Measurements from ENCODE around the gene APC. TPM values are rescaled to one million over a fixed set of nuclear protein-coding genes. Genes with fewer than 3 reads are reported as not detected.

Gene APC
- total RNA-seq, 6 experiments from 2014 or later: 51.9 to 69.2 (median 53.9) TPM

GRCh38 chr5:112862085-112862484 lies 124.4 kb downstream of the APC start:
- DNase-seq: no peak
- Mint-ChIP-seq H3K27ac (peak overlapping the region; percentile 97), H3K27me3 (ENCODE audit: insufficient read depth) (no peaks in the 10 kb centered on the region), H3K9me3 (peaks cover 5% of the 10 kb centered on the region), H3K4me3 (peak overlapping the region; percentile 98), H3K4me1 (ENCODE audit: low read depth) (peaks cover 26% of the 10 kb centered on the region), H3K36me3 (ENCODE audit: low read depth) (peaks cover 34% of the 10 kb centered on the region)
- TF ChIP-seq, protein P1, sequence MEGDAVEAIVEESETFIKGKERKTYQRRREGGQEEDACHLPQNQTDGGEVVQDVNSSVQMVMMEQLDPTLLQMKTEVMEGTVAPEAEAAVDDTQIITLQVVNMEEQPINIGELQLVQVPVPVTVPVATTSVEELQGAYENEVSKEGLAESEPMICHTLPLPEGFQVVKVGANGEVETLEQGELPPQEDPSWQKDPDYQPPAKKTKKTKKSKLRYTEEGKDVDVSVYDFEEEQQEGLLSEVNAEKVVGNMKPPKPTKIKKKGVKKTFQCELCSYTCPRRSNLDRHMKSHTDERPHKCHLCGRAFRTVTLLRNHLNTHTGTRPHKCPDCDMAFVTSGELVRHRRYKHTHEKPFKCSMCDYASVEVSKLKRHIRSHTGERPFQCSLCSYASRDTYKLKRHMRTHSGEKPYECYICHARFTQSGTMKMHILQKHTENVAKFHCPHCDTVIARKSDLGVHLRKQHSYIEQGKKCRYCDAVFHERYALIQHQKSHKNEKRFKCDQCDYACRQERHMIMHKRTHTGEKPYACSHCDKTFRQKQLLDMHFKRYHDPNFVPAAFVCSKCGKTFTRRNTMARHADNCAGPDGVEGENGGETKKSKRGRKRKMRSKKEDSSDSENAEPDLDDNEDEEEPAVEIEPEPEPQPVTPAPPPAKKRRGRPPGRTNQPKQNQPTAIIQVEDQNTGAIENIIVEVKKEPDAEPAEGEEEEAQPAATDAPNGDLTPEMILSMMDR (IDR thresholded peaks at IDR 0.05): no peak

GRCh38 chr5:112863549-112863948 lies 125.9 kb downstream of the APC start:
- Mint-ChIP-seq H3K36me3 (ENCODE audit: low read depth) (peaks cover 36% of the 10 kb centered on the region), H3K9me3 (peaks cover 5% of the 10 kb centered on the region), H3K27ac (no peak overlapping the region), H3K4me1 (ENCODE audit: low read depth) (peaks cover 26% of the 10 kb centered on the region), H3K4me3 (peak overlapping the region; percentile 98; the same call in 1 of the 2 replicates), H3K27me3 (ENCODE audit: insufficient read depth) (no peaks in the 10 kb centered on the region)
- no peak for DNase-seq
- TF ChIP-seq, protein P1 (IDR thresholded peaks at IDR 0.05): no peak

DNA sequence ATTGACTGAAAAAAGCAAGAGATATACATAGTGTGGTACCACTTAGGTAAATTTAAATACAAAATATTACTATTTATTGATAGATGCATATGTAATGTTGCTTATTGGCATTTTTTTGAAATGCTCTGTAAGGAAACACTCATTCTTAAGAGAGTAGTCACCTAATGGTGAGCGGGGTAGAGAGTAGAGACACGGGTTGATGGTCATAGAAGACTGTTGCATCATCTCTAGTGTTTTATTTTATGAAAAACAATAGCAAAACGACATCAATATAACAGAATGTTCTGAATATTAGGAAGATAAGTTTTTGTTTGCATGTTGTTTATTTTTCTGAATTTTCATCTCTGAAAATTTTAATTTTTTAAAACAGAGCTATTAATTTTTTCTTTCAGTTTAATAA lies 127.4 kb downstream of the APC start:
- DNase-seq: no peak
- H3K27me3 Mint-ChIP-seq (ENCODE audit: insufficient read depth): no peaks in the 10 kb centered on the region
- peaks cover 50% of the 10 kb centered on the region for H3K36me3 Mint-ChIP-seq (ENCODE audit: low read depth)
- peaks cover 26% of the 10 kb centered on the region for H3K4me1 Mint-ChIP-seq (ENCODE audit: low read depth)
- H3K4me3 Mint-ChIP-seq: no peak overlapping the region
- peaks cover 5% of the 10 kb centered on the region for H3K9me3 Mint-ChIP-seq
- H3K27ac Mint-ChIP-seq: no peak overlapping the region
- TF ChIP-seq, protein P1 (IDR thresholded peaks at IDR 0.05): no peak

- Mint-ChIP-seq H3K36me3 (ENCODE audit: low read depth) (peaks cover 44% of the 10 kb centered on the region), H3K4me1 (ENCODE audit: low read depth) (peaks cover 19% of the 10 kb centered on the region), H3K4me3 (no peak overlapping the region), H3K9me3 (no peaks in the 10 kb centered on the region), H3K27ac (no peak overlapping the region; the same call in 1 of the 2 replicates), H3K27me3 (ENCODE audit: insufficient read depth) (no peaks in the 10 kb centered on the region; the same call in 1 of the 2 replicates)
- TF ChIP-seq, protein P1 (IDR thresholded peaks at IDR 0.05): no peak
- no peak for DNase-seq
These were observed 129.1 kb downstream of the APC start for GRCh38 chr5:112866739-112867138.

DNA sequence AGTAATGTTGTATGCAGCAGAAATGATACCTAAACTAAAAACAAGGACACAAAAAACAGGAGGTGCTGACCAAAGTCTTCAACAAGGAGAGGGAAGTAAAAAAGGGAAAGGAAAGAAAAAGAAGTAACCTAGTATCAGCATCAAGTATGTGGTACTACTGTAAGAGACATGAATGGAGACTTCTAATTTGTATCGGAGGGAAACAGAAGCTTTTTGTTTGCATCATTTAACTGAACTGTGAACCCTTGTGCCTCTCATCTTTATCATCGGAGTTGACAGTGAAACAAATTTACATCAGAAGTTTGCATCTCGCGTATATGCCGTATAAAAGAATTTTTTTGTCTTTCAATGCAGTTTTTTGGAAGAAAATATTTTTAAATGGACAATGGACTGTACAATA lies 129.7 kb downstream of the APC start:
- peaks cover 40% of the 10 kb centered on the region for H3K36me3 Mint-ChIP-seq (ENCODE audit: low read depth)
- DNase-seq: no peak
- no peak overlapping the region for H3K27ac Mint-ChIP-seq
- no peaks in the 10 kb centered on the region; the same call in 1 of the 2 replicates for H3K27me3 Mint-ChIP-seq (ENCODE audit: insufficient read depth)
- H3K9me3 Mint-ChIP-seq: no peaks in the 10 kb centered on the region
- peaks cover 16% of the 10 kb centered on the region for H3K4me1 Mint-ChIP-seq (ENCODE audit: low read depth)
- H3K4me3 Mint-ChIP-seq: no peak overlapping the region
- TF ChIP-seq, protein P1 (IDR thresholded peaks at IDR 0.05): no peak

DNA sequence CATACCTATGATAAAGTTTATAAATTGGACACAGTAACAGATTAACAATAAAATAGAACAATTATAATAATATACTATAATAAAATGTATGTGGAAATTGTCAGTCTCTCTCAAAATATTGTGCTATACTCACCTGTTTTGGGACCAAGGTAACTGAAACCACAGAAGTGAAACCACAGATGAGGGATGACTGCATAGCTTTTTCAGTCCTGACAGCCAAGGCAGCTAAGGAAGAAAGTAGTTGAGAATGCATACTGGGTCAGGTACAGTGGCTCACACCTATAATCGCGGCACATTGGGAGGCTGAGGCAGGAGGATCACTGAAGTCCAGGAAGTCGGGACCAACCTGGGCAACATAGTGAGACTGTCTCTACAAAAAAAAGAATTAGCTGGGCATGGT lies 132.3 kb downstream of the APC start:
- no peak overlapping the region for H3K27ac Mint-ChIP-seq
- DNase-seq: no peak
- no peak overlapping the region for H3K4me3 Mint-ChIP-seq
- no peaks in the 10 kb centered on the region; the same call in 1 of the 2 replicates for H3K27me3 Mint-ChIP-seq (ENCODE audit: insufficient read depth)
- no peaks in the 10 kb centered on the region for H3K9me3 Mint-ChIP-seq
- peaks cover 33% of the 10 kb centered on the region for H3K36me3 Mint-ChIP-seq (ENCODE audit: low read depth)
- H3K4me1 Mint-ChIP-seq (ENCODE audit: low read depth): no peaks in the 10 kb centered on the region
- TF ChIP-seq, protein P1 (IDR thresholded peaks at IDR 0.05): no peak

Data from HFFc6 (cell line).